HEK293T (cell line): Measurements from ENCODE around the gene HOXA9.

Experiments used
- CTCF ChIA-PET: fragments of 350-600 bp; formaldehyde crosslinking; extraction: SDS; loops from one replicate; lab custom pipeline; 2021; ENCODE audit warnings: antibody characterized with exemption, inconsistent platforms; lab: Yijun Ruan, JAX
- POLR2A ChIA-PET: fragments of 350-600 bp; formaldehyde crosslinking; extraction: SDS; loops from one replicate; lab custom pipeline; 2020; ENCODE audit warnings: antibody characterized with exemption, inconsistent platforms; lab: Yijun Ruan, JAX
- DNase-seq: peaks from one replicate; pipeline ENCODE4 v3.0.0; 2012; ENCODE audit warnings: mixed read lengths; ENCODE audit errors: extremely low spot score
- ARNT ChIP-seq: fragments of 450-650 bp; IDR thresholded peaks from 2 replicates; pipeline ENCODE4 v1.6.1; 2017; ENCODE audit warnings: mild to moderate bottlenecking
- BHLHE40 ChIP-seq: fragments of 450-650 bp; IDR thresholded peaks from 2 replicates; pipeline ENCODE4 v1.6.1; 2016; ENCODE audit warnings: mild to moderate bottlenecking, moderate library complexity, borderline replicate concordance
- CTBP1 ChIP-seq: fragments of 450-650 bp; IDR thresholded peaks from 2 replicates; pipeline ENCODE4 v1.6.1; 2016; ENCODE audit warnings: borderline replicate concordance
- ELF4 ChIP-seq: fragments of 450-650 bp; IDR thresholded peaks from 2 replicates; pipeline ENCODE4 v1.6.1; 2017; ENCODE audit warnings: antibody characterized with exemption
- FOXA1 ChIP-seq: fragments of 450-650 bp; IDR thresholded peaks from 2 replicates; pipeline ENCODE4 v1.6.1; 2016; ENCODE audit warnings: mild to moderate bottlenecking
- FOXK2 ChIP-seq: fragments of 450-650 bp; IDR thresholded peaks from 2 replicates; pipeline ENCODE4 v1.6.1; 2016; ENCODE audit warnings: mild to moderate bottlenecking
- FOXM1 ChIP-seq: fragments of 450-650 bp; IDR thresholded peaks from 2 replicates; pipeline ENCODE4 v1.6.1; 2017; ENCODE audit warnings: mild to moderate bottlenecking, borderline replicate concordance
- HDGF ChIP-seq: fragments of 450-650 bp; IDR thresholded peaks from 2 replicates; pipeline ENCODE4 v1.6.1; 2017; ENCODE audit warnings: antibody characterized with exemption, borderline replicate concordance
- L3MBTL2 ChIP-seq: fragments of 450-650 bp; conservative IDR thresholded peaks from 2 replicates; pipeline ENCODE4 v1.6.1; 2016; ENCODE audit warnings: mild to moderate bottlenecking
- LEF1 ChIP-seq: fragments of 450-650 bp; IDR thresholded peaks from 2 replicates; pipeline ENCODE4 v1.6.1; 2017; ENCODE audit warnings: mild to moderate bottlenecking, borderline replicate concordance
- NFRKB ChIP-seq: fragments of 450-650 bp; IDR thresholded peaks from 2 replicates; pipeline ENCODE4 v1.6.1; 2016; ENCODE audit warnings: mild to moderate bottlenecking, moderate library complexity
- PKNOX1 ChIP-seq: fragments of 450-650 bp; IDR thresholded peaks from 2 replicates; pipeline ENCODE4 v1.6.1; 2016
- SP1 ChIP-seq: fragments of 450-650 bp; IDR thresholded peaks from 2 replicates; pipeline ENCODE4 v1.6.1; 2017
- SUZ12 ChIP-seq: fragments of 450-650 bp; IDR thresholded peaks from 2 replicates; pipeline ENCODE4 v1.6.1; 2016; ENCODE audit warnings: mild to moderate bottlenecking
- TARDBP ChIP-seq: fragments of 450-650 bp; IDR thresholded peaks from 2 replicates; pipeline ENCODE4 v1.6.1; 2016

HOXA9 gene

DNA sequence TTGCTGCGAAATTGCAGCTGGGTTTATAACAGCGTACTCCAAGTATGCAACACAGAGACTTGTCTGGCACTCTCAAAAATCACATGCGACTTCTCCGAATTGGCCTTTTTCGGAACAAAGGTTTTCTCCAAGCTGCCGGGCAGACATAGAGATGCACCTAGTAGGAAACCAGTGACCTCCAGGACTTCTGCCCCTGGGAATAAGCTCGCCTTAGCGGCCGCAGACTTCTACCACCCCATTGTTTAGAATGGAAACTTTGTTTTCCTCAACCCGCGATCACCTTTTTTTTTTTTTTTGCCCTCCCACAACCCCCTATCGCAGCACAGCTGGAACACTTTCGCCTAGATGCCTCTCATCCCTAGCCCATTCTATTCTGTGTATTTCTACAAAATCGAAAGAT, 13.7 kb upstream of the HOXA9 start:
- POLR2A ChIA-PET: interaction anchor here (1.0 to 13.6 kb wide), 15 partner anchors 8 to 985 kb away, joined by 3 to 367 read pairs (median 4); partner anchors contain the start of genes CBX3, HOXA3, HOXA5 and HOXA6
- CTCF ChIA-PET: interaction anchor here (0.6 to 2.2 kb wide), 12 partner anchors 9 to 917 kb away, joined by 3 to 13 read pairs (median 6); partner anchors contain the start of genes HOXA13 and HOXA5

GRCh38 chr7:27178366-27178765, 13.0 kb upstream of the HOXA9 start:
- DNase-seq: peak; percentile 8
- ChIA-PET CTCF (interaction anchor here (1.7 to 2.2 kb wide), 2 partner anchors 16 to 37 kb away, joined by 11 to 13 read pairs; no protein-coding TSS in a partner anchor), POLR2A (interaction anchor here (1.0 to 13.6 kb wide), 8 partner anchors 8 to 47 kb away, joined by 3 to 367 read pairs (median 8); partner anchors contain the start of genes HOXA3, HOXA5, HOXA6 and HOXA7)
- no peak for TF ChIP-seq ELF4

More for the DNA sequence above, 13.7 kb upstream of the HOXA9 start:
- no peak for TF ChIP-seq SUZ12
- TF ChIP-seq NFRKB: no peak
- TF ChIP-seq FOXM1: no peak
- TF ChIP-seq LEF1: no peak
- no peak for DNase-seq

DNA sequence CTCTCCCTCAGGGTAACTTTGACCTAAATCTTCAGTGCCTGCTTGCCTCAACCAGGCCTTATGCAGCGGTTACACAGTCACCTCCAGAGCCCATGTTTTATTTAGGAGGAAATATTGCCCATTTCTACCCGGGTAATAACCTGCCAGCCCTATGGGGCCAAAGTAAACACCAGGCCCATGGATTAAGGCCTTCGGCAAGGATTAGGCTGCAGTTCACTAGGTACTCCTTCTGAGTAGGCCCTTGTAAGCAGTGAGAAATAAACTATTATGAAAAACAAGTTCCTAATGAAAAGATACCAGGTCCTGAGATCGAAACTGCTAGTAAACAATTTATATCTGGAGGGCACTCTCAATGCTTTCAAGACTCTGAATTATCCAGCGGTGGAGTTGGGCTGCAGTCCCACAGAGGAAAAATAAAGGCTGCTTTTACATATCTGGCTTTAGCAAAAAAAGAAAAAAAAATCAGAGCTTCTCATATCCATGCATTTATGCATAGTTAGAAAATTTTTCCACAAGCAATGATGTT, 12.5 kb upstream of the HOXA9 start:
- POLR2A ChIA-PET: interaction anchor here (0.7 to 13.6 kb wide), 11 partner anchors 8 to 985 kb away, joined by 3 to 367 read pairs (median 6); partner anchors contain the start of genes HOXA11, HOXA3, HOXA5 and HOXA6

GRCh38 chr7:27176962-27177794, 11.8 kb upstream of the HOXA9 start:
- POLR2A ChIA-PET: interaction anchor here (0.7 to 13.6 kb wide), 10 partner anchors 9 to 985 kb away, joined by 3 to 367 read pairs (median 6); partner anchors contain the start of genes HNRNPA2B1, HOXA11, HOXA3 and HOXA5
- no peak for DNase-seq
- TF ChIP-seq FOXM1 (no peak), SUZ12 (no peak), ARNT (no peak), ELF4 (no peak), TARDBP (no peak)
- CTCF ChIA-PET: interaction anchor here (1.0 to 2.3 kb wide), 3 partner anchors 10 to 19 kb away, joined by 3 to 8 read pairs (median 4); no protein-coding TSS in a partner anchor

More for the DNA sequence above, 12.5 kb upstream of the HOXA9 start:
- no peak for TF ChIP-seq SP1
- no peak for TF ChIP-seq TARDBP
- TF ChIP-seq ARNT: no peak
- TF ChIP-seq FOXK2: no peak
- TF ChIP-seq PKNOX1: no peak
- no peak for TF ChIP-seq CTBP1
- no peak for DNase-seq
- CTCF ChIA-PET: interaction anchor here (1.0 to 2.3 kb wide), 3 partner anchors 9 to 18 kb away, joined by 3 to 8 read pairs (median 4); no protein-coding TSS in a partner anchor

DNA sequence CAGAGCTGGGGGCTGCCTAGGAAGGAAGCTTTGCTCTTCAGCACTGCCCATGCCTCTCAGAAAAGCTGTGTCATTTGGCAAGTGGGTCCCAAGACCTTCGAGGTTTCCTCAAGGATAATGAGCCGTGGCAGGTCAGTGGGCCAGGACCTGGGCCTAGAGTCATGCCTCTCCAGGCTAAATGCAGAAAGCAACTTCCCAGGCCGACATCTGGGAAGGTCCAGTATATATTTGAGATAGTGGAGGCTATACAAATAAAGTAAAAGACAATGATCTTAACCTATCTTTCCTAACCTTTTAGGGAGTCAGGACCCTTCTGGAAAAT, 11.1 kb upstream of the HOXA9 start:
- CTCF ChIA-PET: interaction anchor here (1.0 to 2.3 kb wide), 2 partner anchors 19 to 80 kb away, joined by 3 to 8 read pairs; no protein-coding TSS in a partner anchor
- TF ChIP-seq SUZ12 (no peak), FOXK2 (no peak), PKNOX1 (no peak), SP1 (no peak), CTBP1 (no peak), LEF1 (no peak), L3MBTL2 (no peak), ELF4 (no peak)
- POLR2A ChIA-PET: interaction anchor here (1.0 to 13.6 kb wide), 9 partner anchors 8 to 979 kb away, joined by 3 to 367 read pairs (median 7); partner anchors contain the start of genes HNRNPA2B1, HOXA11, HOXA3 and HOXA5
- DNase-seq: no peak

- ChIA-PET POLR2A (interaction anchor here (1.0 to 13.6 kb wide), 10 partner anchors 10 to 978 kb away, joined by 3 to 367 read pairs (median 4); partner anchors contain the start of genes CBX3, HNRNPA2B1, HOXA11 and HOXA3), CTCF (interaction anchor here (1.0 to 2.3 kb wide), 4 partner anchors 17 to 79 kb away, joined by 3 to 8 read pairs (median 4); partner anchors contain the start of gene HOXA5)
- no peak for DNase-seq
- TF ChIP-seq L3MBTL2: no peak; the same call in 1 of the 2 replicates
- TF ChIP-seq FOXM1: no peak
- no peak for TF ChIP-seq PKNOX1
- no peak for TF ChIP-seq ARNT
- TF ChIP-seq CTBP1: no peak
- TF ChIP-seq HDGF: no peak; the same call in 1 of the 2 replicates
- TF ChIP-seq TARDBP: no peak
- TF ChIP-seq BHLHE40: no peak
- TF ChIP-seq LEF1: no peak
- TF ChIP-seq SUZ12: no peak
- TF ChIP-seq FOXA1: no peak
- no peak for TF ChIP-seq ELF4
- no peak for TF ChIP-seq NFRKB
- no peak for TF ChIP-seq SP1
- TF ChIP-seq FOXK2: no peak
Measured at GRCh38 chr7:27175626-27176523, 10.5 kb upstream of the HOXA9 start.
